Activated CD8-positive, alpha-beta memory T cell treated with anti-CD3 and anti-CD28 coated beads for 48 hours (primary cell): ENCODE data around the gene XBP1.
"Not testable (repeated sequence)": the region's sequence is repeated elsewhere in the genome, so short reads cannot be mapped to it uniquely, and the experiment has no call there.

ENCODE experiments used
- DNase-seq, 3 experiments: peaks; one replicate each; pipeline ENCODE4 v3.0.0-alpha.2; 2020; ENCODE audit warnings: low read depth in 2 of 3, low spot score in 2 of 3

XBP1 gene

GRCh38 chr22:28800308-28801041 lies at the start of gene XBP1:
TSS of gene XBP1 (minus strand) at chr22:28800569.
- DNase-seq = peak; percentile 77 to 83 (median 82)

- no peak for DNase-seq
These were observed 46.6 kb upstream of the XBP1 start for GRCh38 chr22:28846994-28847393.

- not testable (repeated sequence) for DNase-seq
These were observed 43.9 kb upstream of the XBP1 start for GRCh38 chr22:28844277-28844676.

GRCh38 chr22:28843633-28844032 lies 43.3 kb upstream of the XBP1 start:
- no peak for DNase-seq

- DNase-seq = no peak
These were observed 40.7 kb upstream of the XBP1 start for GRCh38 chr22:28841111-28841510.

GRCh38 chr22:28838971-28839370 lies 38.6 kb upstream of the XBP1 start:
- no peak for DNase-seq

GRCh38 chr22:28837640-28838039 lies 37.3 kb upstream of the XBP1 start:
- no peak for DNase-seq

GRCh38 chr22:28835630-28836189 lies 35.3 kb upstream of the XBP1 start:
- DNase-seq = no peak

- DNase-seq = no peak
These were observed 33.0 kb upstream of the XBP1 start for GRCh38 chr22:28833276-28833923.

GRCh38 chr22:28832731-28833130 lies 32.4 kb upstream of the XBP1 start:
- no peak for DNase-seq

GRCh38 chr22:28831140-28832072 lies 31.0 kb upstream of the XBP1 start:
- no peak for DNase-seq

GRCh38 chr22:28830441-28830840 lies 30.1 kb upstream of the XBP1 start:
- no peak for DNase-seq

- peak in 2 of 3 experiments; percentile 20 to 60 for DNase-seq
These were observed 29.2 kb upstream of the XBP1 start for GRCh38 chr22:28829358-28830181.

GRCh38 chr22:28826921-28827320 lies 26.6 kb upstream of the XBP1 start:
- no peak for DNase-seq

- not testable (repeated sequence) for DNase-seq
These were observed 26.1 kb upstream of the XBP1 start for GRCh38 chr22:28826430-28826829.

GRCh38 chr22:28824455-28824854 lies 24.1 kb upstream of the XBP1 start:
- DNase-seq = not testable (repeated sequence)

GRCh38 chr22:28822930-28823551 lies 22.7 kb upstream of the XBP1 start:
- DNase-seq = no peak

GRCh38 chr22:28821452-28821851 lies 21.1 kb upstream of the XBP1 start:
- no peak for DNase-seq

GRCh38 chr22:28820885-28821284 lies 20.5 kb upstream of the XBP1 start:
- no peak for DNase-seq
